ENCODE results near the gene ANO1. TPM values are rescaled to one million over a fixed set of nuclear protein-coding genes. Genes with fewer than 3 reads are reported as not detected.
A peak's percentile ranks its signal among the peaks of the same experiment; 100 is the strongest.

The ANO1 gene
- total and polyA plus RNA-seq, 4 donors = 7.8 to 64.8 (median 32.2) TPM

DNA sequence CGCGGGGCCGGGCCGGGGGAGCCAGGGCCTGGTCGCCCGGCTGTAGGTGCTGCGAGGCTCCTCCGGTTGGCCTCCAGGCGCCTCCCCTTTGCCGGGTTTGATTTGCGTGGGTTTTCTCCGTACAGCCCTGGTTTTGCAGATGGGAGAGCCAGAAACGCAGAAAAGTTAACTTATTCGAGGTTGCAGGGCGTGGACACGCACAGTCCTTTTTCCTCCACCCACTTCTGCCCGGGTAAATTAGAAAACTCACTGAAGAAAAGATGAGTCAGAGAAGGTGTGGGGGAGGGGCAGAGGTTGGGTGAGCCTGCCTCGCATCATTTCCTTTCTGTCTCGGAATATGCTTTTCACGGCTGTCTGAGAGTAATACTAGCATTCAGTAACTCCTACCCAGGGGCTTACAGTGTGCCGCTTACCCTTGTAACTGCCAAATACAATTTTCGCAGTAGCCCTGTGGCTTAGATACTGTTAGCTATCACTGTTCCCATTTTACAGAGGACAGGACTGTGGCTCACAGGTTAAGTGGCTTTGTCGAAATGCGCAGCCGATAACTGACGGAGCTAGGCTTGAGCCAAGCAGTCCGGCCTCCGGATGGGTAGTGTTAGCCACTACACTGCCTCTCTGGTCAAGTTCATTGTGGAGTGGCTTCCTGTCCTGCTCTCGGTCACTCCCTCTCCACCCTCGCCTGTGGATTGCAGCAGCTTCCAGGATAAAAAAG, 125.8 kb downstream of the ANO1 start:
- H3K4me3 ChIP-seq (ENCODE audit: low read depth in 1 of 3, low read length in 3 of 3) = peak overlapping the region; percentile 71 to 94 (median 92)
- H3K9me3 ChIP-seq (ENCODE audit: control insufficient read depth in 4 of 4, low read length in 3 of 4) = no peaks in the 10 kb centered on the region
- peaks cover 4 to 30% (median 14%) of the 10 kb centered on the region in 4 donors for H3K4me1 ChIP-seq (ENCODE audit: control insufficient read depth in 4 of 4, insufficient read depth in 4 of 4, low read length in 3 of 4)
- TF ChIP-seq EGR1 (IDR thresholded peaks at IDR 0.05; ENCODE audit: low read depth in 2 of 2) (no peak), FOXA2 (IDR thresholded peaks at IDR 0.05) (no peak), JUND (IDR thresholded peaks at IDR 0.05) (peak; percentile 81 to 83), SP1 (IDR thresholded peaks at IDR 0.05) (no peak), GABPA (IDR thresholded peaks at IDR 0.05 in 1 of 2, conservative IDR thresholded peaks at IDR 0.05 in 1 of 2) (no peak)
- TF ChIP-seq, protein P1, sequence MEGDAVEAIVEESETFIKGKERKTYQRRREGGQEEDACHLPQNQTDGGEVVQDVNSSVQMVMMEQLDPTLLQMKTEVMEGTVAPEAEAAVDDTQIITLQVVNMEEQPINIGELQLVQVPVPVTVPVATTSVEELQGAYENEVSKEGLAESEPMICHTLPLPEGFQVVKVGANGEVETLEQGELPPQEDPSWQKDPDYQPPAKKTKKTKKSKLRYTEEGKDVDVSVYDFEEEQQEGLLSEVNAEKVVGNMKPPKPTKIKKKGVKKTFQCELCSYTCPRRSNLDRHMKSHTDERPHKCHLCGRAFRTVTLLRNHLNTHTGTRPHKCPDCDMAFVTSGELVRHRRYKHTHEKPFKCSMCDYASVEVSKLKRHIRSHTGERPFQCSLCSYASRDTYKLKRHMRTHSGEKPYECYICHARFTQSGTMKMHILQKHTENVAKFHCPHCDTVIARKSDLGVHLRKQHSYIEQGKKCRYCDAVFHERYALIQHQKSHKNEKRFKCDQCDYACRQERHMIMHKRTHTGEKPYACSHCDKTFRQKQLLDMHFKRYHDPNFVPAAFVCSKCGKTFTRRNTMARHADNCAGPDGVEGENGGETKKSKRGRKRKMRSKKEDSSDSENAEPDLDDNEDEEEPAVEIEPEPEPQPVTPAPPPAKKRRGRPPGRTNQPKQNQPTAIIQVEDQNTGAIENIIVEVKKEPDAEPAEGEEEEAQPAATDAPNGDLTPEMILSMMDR (IDR thresholded peaks at IDR 0.05; ENCODE audit: low read depth, low read length, missing input control) = no peak
- TF ChIP-seq, protein P2, sequence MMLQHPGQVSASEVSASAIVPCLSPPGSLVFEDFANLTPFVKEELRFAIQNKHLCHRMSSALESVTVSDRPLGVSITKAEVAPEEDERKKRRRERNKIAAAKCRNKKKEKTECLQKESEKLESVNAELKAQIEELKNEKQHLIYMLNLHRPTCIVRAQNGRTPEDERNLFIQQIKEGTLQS (IDR thresholded peaks at IDR 0.05) = no peak
- H3K36me3 ChIP-seq (ENCODE audit: control insufficient read depth in 4 of 4, insufficient read depth in 3 of 4, low read depth in 1 of 4, low read length in 3 of 4) = peaks cover 0 to 17% (median 8%) of the 10 kb centered on the region in 4 donors
- H3K9ac ChIP-seq (ENCODE audit: low read depth in 1 of 2, low read length in 2 of 2) = peak overlapping the region; percentile 40 to 93
- H3K27ac ChIP-seq (ENCODE audit: low read depth in 1 of 2, low read length in 2 of 2) = peak overlapping the region; percentile 91 to 97
- peak; percentile 76 for DNase-seq (ENCODE audit: low spot score)
- 7% methylated on average over 30 of the region's 30 CpGs for WGBS
- no peaks in the 10 kb centered on the region for H3K27me3 ChIP-seq (ENCODE audit: control insufficient read depth in 4 of 4, insufficient read depth in 4 of 4, low read length in 3 of 4)

DNA sequence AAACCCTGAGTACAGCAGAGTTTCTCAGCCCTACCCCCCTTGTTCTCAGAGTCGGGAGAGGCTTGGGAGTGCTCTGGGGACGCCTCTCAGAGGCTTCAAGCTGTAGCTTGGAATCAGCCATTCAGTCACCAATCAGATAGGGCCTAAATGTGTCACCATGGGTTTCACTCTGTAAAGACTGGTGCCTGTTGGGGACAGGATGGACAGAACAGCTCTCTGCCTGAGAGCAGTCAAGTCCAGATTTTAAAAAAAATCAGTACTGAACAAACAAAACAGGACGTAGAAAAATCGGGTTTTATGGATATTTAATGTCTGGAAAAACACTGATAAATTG, 126.3 kb downstream of the ANO1 start:
- Histone ChIP-seq H3K4me1 (ENCODE audit: control insufficient read depth in 4 of 4, insufficient read depth in 4 of 4, low read length in 3 of 4) (peaks cover 4 to 30% (median 14%) of the 10 kb centered on the region in 4 donors), H3K9me3 (ENCODE audit: control insufficient read depth in 4 of 4, low read length in 3 of 4) (no peaks in the 10 kb centered on the region), H3K27me3 (ENCODE audit: control insufficient read depth in 4 of 4, insufficient read depth in 4 of 4, low read length in 3 of 4) (no peaks in the 10 kb centered on the region), H3K4me3 (ENCODE audit: low read depth in 1 of 3, low read length in 3 of 3) (peak overlapping the region; percentile 71 to 94 (median 92)), H3K9ac (ENCODE audit: low read depth in 1 of 2, low read length in 2 of 2) (peak overlapping the region; percentile 40 to 93), H3K27ac (ENCODE audit: low read depth in 1 of 2, low read length in 2 of 2) (peak overlapping the region; percentile 91 to 97), H3K36me3 (ENCODE audit: control insufficient read depth in 4 of 4, insufficient read depth in 3 of 4, low read depth in 1 of 4, low read length in 3 of 4) (peaks cover 0 to 17% (median 11%) of the 10 kb centered on the region in 4 donors)
- 49% methylated on average over 4 of the region's 4 CpGs for WGBS
- no peak for DNase-seq (ENCODE audit: low spot score)
- no peak for TF ChIP-seq GABPA (IDR thresholded peaks at IDR 0.05 in 1 of 2, conservative IDR thresholded peaks at IDR 0.05 in 1 of 2)
- TF ChIP-seq, protein P2 (IDR thresholded peaks at IDR 0.05) = no peak
- TF ChIP-seq FOXA2 (IDR thresholded peaks at IDR 0.05) = no peak
- TF ChIP-seq, protein P3, sequence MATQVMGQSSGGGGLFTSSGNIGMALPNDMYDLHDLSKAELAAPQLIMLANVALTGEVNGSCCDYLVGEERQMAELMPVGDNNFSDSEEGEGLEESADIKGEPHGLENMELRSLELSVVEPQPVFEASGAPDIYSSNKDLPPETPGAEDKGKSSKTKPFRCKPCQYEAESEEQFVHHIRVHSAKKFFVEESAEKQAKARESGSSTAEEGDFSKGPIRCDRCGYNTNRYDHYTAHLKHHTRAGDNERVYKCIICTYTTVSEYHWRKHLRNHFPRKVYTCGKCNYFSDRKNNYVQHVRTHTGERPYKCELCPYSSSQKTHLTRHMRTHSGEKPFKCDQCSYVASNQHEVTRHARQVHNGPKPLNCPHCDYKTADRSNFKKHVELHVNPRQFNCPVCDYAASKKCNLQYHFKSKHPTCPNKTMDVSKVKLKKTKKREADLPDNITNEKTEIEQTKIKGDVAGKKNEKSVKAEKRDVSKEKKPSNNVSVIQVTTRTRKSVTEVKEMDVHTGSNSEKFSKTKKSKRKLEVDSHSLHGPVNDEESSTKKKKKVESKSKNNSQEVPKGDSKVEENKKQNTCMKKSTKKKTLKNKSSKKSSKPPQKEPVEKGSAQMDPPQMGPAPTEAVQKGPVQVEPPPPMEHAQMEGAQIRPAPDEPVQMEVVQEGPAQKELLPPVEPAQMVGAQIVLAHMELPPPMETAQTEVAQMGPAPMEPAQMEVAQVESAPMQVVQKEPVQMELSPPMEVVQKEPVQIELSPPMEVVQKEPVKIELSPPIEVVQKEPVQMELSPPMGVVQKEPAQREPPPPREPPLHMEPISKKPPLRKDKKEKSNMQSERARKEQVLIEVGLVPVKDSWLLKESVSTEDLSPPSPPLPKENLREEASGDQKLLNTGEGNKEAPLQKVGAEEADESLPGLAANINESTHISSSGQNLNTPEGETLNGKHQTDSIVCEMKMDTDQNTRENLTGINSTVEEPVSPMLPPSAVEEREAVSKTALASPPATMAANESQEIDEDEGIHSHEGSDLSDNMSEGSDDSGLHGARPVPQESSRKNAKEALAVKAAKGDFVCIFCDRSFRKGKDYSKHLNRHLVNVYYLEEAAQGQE (IDR thresholded peaks at IDR 0.05) = no peak
- TF ChIP-seq HNF4A (conservative IDR thresholded peaks at IDR 0.05) = no peak
- TF ChIP-seq EGR1 (IDR thresholded peaks at IDR 0.05; ENCODE audit: low read depth in 2 of 2) = no peak
- TF ChIP-seq, protein P4, sequence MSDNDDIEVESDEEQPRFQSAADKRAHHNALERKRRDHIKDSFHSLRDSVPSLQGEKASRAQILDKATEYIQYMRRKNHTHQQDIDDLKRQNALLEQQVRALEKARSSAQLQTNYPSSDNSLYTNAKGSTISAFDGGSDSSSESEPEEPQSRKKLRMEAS (IDR thresholded peaks at IDR 0.05) = no peak
- no peak for TF ChIP-seq JUND (IDR thresholded peaks at IDR 0.05)

All from liver (tissue), 9 donors.